HepG2 (cell line): ENCODE results near the gene XRN1. TPM values are rescaled to one million over a fixed set of nuclear protein-coding genes. Genes with fewer than 3 reads are reported as not detected.

Source experiments
- ATAC-seq: fragments of 200-7000 bp; cut with Tn5 transposase; 3 replicates; pipeline ENCODE4 v1.9.1; 2020; ENCODE audit warnings: mild to moderate bottlenecking, moderate library complexity
- BruUV-seq: library from RNA; stranded (reverse); fragments of 400-500 nt; replicated peaks from 2 replicates; lab custom pipeline; 2021; lab: Mats Ljungman, UMichigan
- CTCF ChIA-PET: fragments of 300-600 bp; formaldehyde crosslinking; extraction: SDS; loops from one replicate; lab custom pipeline; 2021; ENCODE audit warnings: low total read pairs, inconsistent platforms, low intra/inter-chr PET ratio; lab: Yijun Ruan, JAX
- POLR2A ChIA-PET: fragments of 350-600 bp; sonication (Branson Sonifier 250); formaldehyde crosslinking; loops from one replicate; lab custom pipeline; 2020; ENCODE audit warnings: antibody characterized with exemption, inconsistent platforms; lab: Yijun Ruan, JAX
- DNase-seq: peaks from one replicate; pipeline ENCODE4 v3.0.0-alpha.2; 2015; ENCODE audit warnings: low spot score
- FAIRE-seq: peaks from 3 replicates; lab custom pipeline; 2011; peaks lifted over from hg19 to GRCh38; lab: Jason Lieb, UNC
- H2AFZ ChIP-seq: one replicate; pipeline ENCODE4 v1.6.1; 2011; ENCODE audit warnings: low read length, inconsistent platforms
- H3K27ac ChIP-seq: fragments of 300-600 bp; 3 replicates; pipeline ENCODE4 v1.8.0; 2011; ENCODE audit warnings: mixed run types, mild to moderate bottlenecking, mixed read lengths, low read length, inconsistent platforms; ENCODE audit not compliant: insufficient read depth; ENCODE audit errors: extremely low read length
- H3K27me3 ChIP-seq, 2 experiments: fragments of 200-600 bp in 1 of 2; 2 replicates in 1 of 2; 3 replicates in 1 of 2; pipeline versions ENCODE4 v1.6.0 to v1.8.0; 2011; ENCODE audit warnings: low read length in 2 of 2, mild to moderate bottlenecking in 2 of 2, moderate library complexity in 2 of 2, inconsistent platforms in 1 of 2; ENCODE audit not compliant: insufficient read depth in 2 of 2, control insufficient read depth in 1 of 2
- H3K36me3 ChIP-seq, 2 experiments: fragments of 200-600 bp in 1 of 2; replicated peaks in 1 of 2; 2 replicates in 1 of 2; 3 replicates in 1 of 2; pipeline versions ENCODE4 v1.5.1 to v1.8.0; 2011; ENCODE audit warnings: low read length in 2 of 2, inconsistent platforms in 1 of 2; ENCODE audit not compliant: insufficient read depth in 2 of 2, control insufficient read depth in 1 of 2
- H3K4me1 ChIP-seq: 2 replicates; pipeline ENCODE4 v1.5.1; 2012; ENCODE audit warnings: low read length, inconsistent platforms; ENCODE audit not compliant: insufficient read depth
- H3K4me2 ChIP-seq: 2 replicates; pipeline ENCODE4 v1.6.0; 2011; ENCODE audit warnings: low read depth, low read length, inconsistent platforms
- H3K4me3 ChIP-seq, 3 experiments: fragments of 200-600 bp in 1 of 3; sonication (generic), shearing (Covaris generic) in 1 of 3; replicated peaks in 1 of 3; 2 replicates each; pipeline ENCODE4 v1.5.1; 2011 to 2016; ENCODE audit warnings: low read length in 3 of 3, inconsistent platforms in 2 of 3, low read depth in 2 of 3, mild to moderate bottlenecking in 2 of 3, control low read depth in 1 of 3, mixed read lengths in 1 of 3; ENCODE audit not compliant: insufficient read depth in 1 of 3
- H3K79me2 ChIP-seq: one replicate; pipeline ENCODE4 v1.6.1; 2011; ENCODE audit warnings: low read length, inconsistent platforms; ENCODE audit not compliant: insufficient read depth
- H3K9ac ChIP-seq: 2 replicates; pipeline ENCODE4 v1.6.0; 2011; ENCODE audit warnings: mild to moderate bottlenecking, low read depth, low read length, inconsistent platforms; ENCODE audit not compliant: insufficient read depth
- H3K9me3 ChIP-seq: 2 replicates; pipeline ENCODE4 v1.5.1; 2012; ENCODE audit warnings: mild to moderate bottlenecking, low read length
- H4K20me1 ChIP-seq: 2 replicates; pipeline ENCODE4 v1.6.0; 2011; ENCODE audit warnings: inconsistent platforms, mild to moderate bottlenecking, low read length, moderate library complexity; ENCODE audit not compliant: insufficient read depth
- CCDC6 ChIP-seq: sonication (generic); formaldehyde crosslinking; IDR thresholded peaks from 2 replicates; pipeline ENCODE4 v1.8.1; 2022; ENCODE audit warnings: mild to moderate bottlenecking, missing genetic modification reagents, moderate library complexity
- CEBPG ChIP-seq: IDR thresholded peaks from 2 replicates; pipeline ENCODE4 v1.6.1; 2016
- CENPT ChIP-seq: sonication (generic); formaldehyde crosslinking; IDR thresholded peaks from 2 replicates; pipeline ENCODE4 v1.8.0; 2022; ENCODE audit warnings: low read depth, mild to moderate bottlenecking, moderate library complexity, missing genetic modification reagents
- CREM ChIP-seq, 2 experiments: sonication (generic) in 1 of 2; formaldehyde crosslinking in 1 of 2; IDR thresholded peaks; 2 replicates each; pipeline versions ENCODE4 v1.4.0 to v1.6.1; 2016 to 2020; ENCODE audit warnings: antibody characterized with exemption in 1 of 2, mild to moderate bottlenecking in 1 of 2, missing genetic modification reagents in 1 of 2
- GATA4 ChIP-seq: sonication (generic); IDR thresholded peaks from 2 replicates; pipeline ENCODE4 v1.6.1; 2016; ENCODE audit warnings: antibody characterized with exemption, low read depth, borderline replicate concordance
- GFI1 ChIP-seq: sonication (generic); formaldehyde crosslinking; IDR thresholded peaks from 2 replicates; pipeline ENCODE4 v1.5.0; 2020; ENCODE audit warnings: missing genetic modification reagents, mild to moderate bottlenecking, borderline replicate concordance
- HMG20B ChIP-seq: conservative IDR thresholded peaks from 2 replicates; pipeline ENCODE4 v1.6.1; 2016; ENCODE audit warnings: missing genetic modification reagents, missing compliant biosample characterization
- HNRNPL ChIP-seq: fragments of 200-400 bp; formaldehyde crosslinking; IDR thresholded peaks from 2 replicates; pipeline ENCODE4 v1.6.1; 2017; ENCODE audit warnings: mild to moderate bottlenecking, low read depth, low read length
- MTA1 ChIP-seq: sonication (generic); formaldehyde crosslinking; IDR thresholded peaks from 2 replicates; pipeline ENCODE4 v1.4.0; 2020; ENCODE audit warnings: missing genetic modification reagents, mild to moderate bottlenecking, borderline replicate concordance
- NPAS2 ChIP-seq: sonication (generic); formaldehyde crosslinking; IDR thresholded peaks from 2 replicates; pipeline ENCODE4 v1.8.0; 2022; ENCODE audit warnings: mild to moderate bottlenecking, missing genetic modification reagents, borderline replicate concordance
- SP5 ChIP-seq: IDR thresholded peaks from 2 replicates; pipeline ENCODE4 v1.6.1; 2016; ENCODE audit warnings: low read depth, borderline replicate concordance
- ZBTB1 ChIP-seq: sonication (generic); formaldehyde crosslinking; IDR thresholded peaks from 2 replicates; pipeline ENCODE4 v1.4.0; 2020; ENCODE audit warnings: missing genetic modification reagents, borderline replicate concordance
- ZIK1 ChIP-seq: sonication (generic); formaldehyde crosslinking; IDR thresholded peaks from 2 replicates; pipeline ENCODE4 v1.5.0; 2020; ENCODE audit warnings: mild to moderate bottlenecking, low read depth, missing genetic modification reagents, borderline replicate concordance
- ZNF577 ChIP-seq: sonication (generic); formaldehyde crosslinking; IDR thresholded peaks from 2 replicates; pipeline ENCODE4 v1.4.0; 2020; ENCODE audit warnings: mild to moderate bottlenecking, low read depth, missing genetic modification reagents, borderline replicate concordance
- ZNF652 ChIP-seq: IDR thresholded peaks from 2 replicates; pipeline ENCODE4 v1.6.1; 2016; ENCODE audit warnings: low read depth, borderline replicate concordance
- WGBS: methylation state at CpG from one replicate; pipeline ENCODE4 v1.1.6; 2017; ENCODE audit warnings: low lambda C conversion rate; 5-methylcytosine and 5-hydroxymethylcytosine counted together
- in situ Hi-C: cut with HindIII; loops from 2 replicates; pipeline ENCODE4 v1.10.0; 2017; ENCODE audit warnings: low pct_unique_long_range_greater_than_20kb; ENCODE audit not compliant: extremely low pct_ligation_motif_present
- intact Hi-C: fragments of 100-400 bp; cut with micrococcal nuclease; formaldehyde crosslinking; loops from one replicate; pipeline ENCODE4 v1.10.0; 2022; ENCODE audit not compliant: unreplicated experiment
- polyA plus RNA-seq, 8 experiments: library from polyadenylated mRNA; depleted of rRNA in 3 of 8; stranded (reverse) in 7 of 8; unstranded in 1 of 8; fragments of >200 nt; fragmentation: Illumina TruSeq in 4 of 8; extraction: Trizol in 4 of 8; gene quantifications; 2 replicates each; pipeline versions ENCODE4 v1.2.1 to v1.2.3, GENCODE V29; 2011 to 2016; ENCODE audit warnings: low read depth in 4 of 8, missing spikeins in 1 of 8, mixed read lengths in 1 of 8; ENCODE audit not compliant: insufficient read depth in 1 of 8
- total RNA-seq, 5 experiments: library from RNA; depleted of rRNA; stranded (reverse); fragments of >200 nt; fragmentation: Illumina TruSeq; extraction: Trizol; gene quantifications; 2 replicates each; pipeline ENCODE4 v1.2.3, GENCODE V29; 2016; ENCODE audit warnings: low read depth in 1 of 5
- TF ChIP-seq, protein P1 (sequence below): sonication (generic); formaldehyde crosslinking; IDR thresholded peaks from 2 replicates; pipeline ENCODE4 v1.9.0; 2021; ENCODE audit warnings: missing genetic modification reagents, borderline replicate concordance
- TF ChIP-seq, protein P2 (sequence below): IDR thresholded peaks from 2 replicates; pipeline ENCODE4 v1.6.1; 2016; ENCODE audit warnings: low read depth, missing genetic modification reagents, missing compliant biosample characterization

Gene XRN1
- total and polyA plus RNA-seq, 2 of the 13 experiments (the other 11 are each of a cell fraction or from before 2014, with no cell fraction given) = 13.2 to 13.3 TPM

DNA sequence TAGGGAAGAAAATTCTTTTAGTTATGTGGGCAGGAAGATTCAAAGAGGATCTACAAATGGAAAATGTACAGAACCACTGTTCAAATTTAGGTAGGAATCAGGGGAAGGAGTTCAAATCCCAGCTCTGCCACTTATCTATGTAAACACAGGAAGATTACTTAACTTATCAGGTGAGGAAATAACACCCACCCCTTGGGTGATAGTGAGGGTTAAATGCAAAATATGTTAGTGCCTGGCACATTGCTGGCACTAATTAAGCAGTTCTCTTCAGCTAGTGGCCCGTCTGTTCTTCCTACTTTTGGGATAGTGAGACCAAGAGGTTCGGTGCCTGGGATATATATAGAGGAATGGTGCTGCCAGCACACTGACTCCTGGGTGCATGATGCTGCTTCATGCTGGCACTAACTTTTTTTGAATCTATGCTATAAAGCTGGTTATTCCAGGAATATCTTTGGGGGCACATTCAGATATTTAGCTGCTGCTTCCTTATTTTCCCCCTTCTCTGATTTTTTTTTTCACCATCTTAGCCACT lies 83.8 kb downstream of the XRN1 start:
- POLR2A ChIA-PET = no interaction called here
- no peak overlapping the region for H2AFZ ChIP-seq
- intact Hi-C loops = no loop called here
- H3K27me3 ChIP-seq = no peaks in the 10 kb centered on the region
- CTCF ChIA-PET = no interaction called here
- no peak overlapping the region for H3K4me3 ChIP-seq
- H3K9ac ChIP-seq = no peak overlapping the region
- H3K4me1 ChIP-seq = peaks cover 15% of the 10 kb centered on the region
- H3K36me3 ChIP-seq = peaks cover 0 to 18% of the 10 kb centered on the region in 2 experiments; a peak in 4 of 5 replicates
- no peaks in the 10 kb centered on the region for H3K79me2 ChIP-seq
- in situ Hi-C loops = no loop called here
- peak; percentile 29; the same call in 1 of the 3 replicates for ATAC-seq
- no peak for FAIRE-seq
- DNase-seq = no peak
- no peak overlapping the region for H3K4me2 ChIP-seq
- 77% methylated on average over 2 of the region's 2 CpGs for WGBS
- no TSS peak for BruUV-seq
- H4K20me1 ChIP-seq = peaks cover 34% of the 10 kb centered on the region
- no peaks in the 10 kb centered on the region for H3K9me3 ChIP-seq
- no peak overlapping the region for H3K27ac ChIP-seq
- TF ChIP-seq ZBTB1 (no peak), GFI1 (CRISPR knock-in tag) (peak; percentile 96), ZNF577 (CRISPR knock-in tag) (no peak), NPAS2 (CRISPR knock-in tag) (no peak), CENPT (no peak), CREM (IDR thresholded peaks at IDR 0.05) (no peak), CREM (CRISPR knock-in tag; IDR thresholded peaks at IDR 0.05) (no peak), ZNF652 (CRISPR knock-in tag) (peak; percentile 45; the same call in 1 of the 2 replicates), HMG20B (CRISPR knock-in tag) (0 out of 2 replicates have a peak, but pooled peaks have one; percentile 69), MTA1 (no peak), HNRNPL (0 out of 2 replicates have a peak, but pooled peaks have one; percentile 55), ZIK1 (no peak), CCDC6 (CRISPR knock-in tag) (no peak), SP5 (peak; percentile 36; the same call in 1 of the 2 replicates), GATA4 (peak; percentile 43; the same call in 1 of the 2 replicates), CEBPG (no peak)
- TF ChIP-seq, protein P1, sequence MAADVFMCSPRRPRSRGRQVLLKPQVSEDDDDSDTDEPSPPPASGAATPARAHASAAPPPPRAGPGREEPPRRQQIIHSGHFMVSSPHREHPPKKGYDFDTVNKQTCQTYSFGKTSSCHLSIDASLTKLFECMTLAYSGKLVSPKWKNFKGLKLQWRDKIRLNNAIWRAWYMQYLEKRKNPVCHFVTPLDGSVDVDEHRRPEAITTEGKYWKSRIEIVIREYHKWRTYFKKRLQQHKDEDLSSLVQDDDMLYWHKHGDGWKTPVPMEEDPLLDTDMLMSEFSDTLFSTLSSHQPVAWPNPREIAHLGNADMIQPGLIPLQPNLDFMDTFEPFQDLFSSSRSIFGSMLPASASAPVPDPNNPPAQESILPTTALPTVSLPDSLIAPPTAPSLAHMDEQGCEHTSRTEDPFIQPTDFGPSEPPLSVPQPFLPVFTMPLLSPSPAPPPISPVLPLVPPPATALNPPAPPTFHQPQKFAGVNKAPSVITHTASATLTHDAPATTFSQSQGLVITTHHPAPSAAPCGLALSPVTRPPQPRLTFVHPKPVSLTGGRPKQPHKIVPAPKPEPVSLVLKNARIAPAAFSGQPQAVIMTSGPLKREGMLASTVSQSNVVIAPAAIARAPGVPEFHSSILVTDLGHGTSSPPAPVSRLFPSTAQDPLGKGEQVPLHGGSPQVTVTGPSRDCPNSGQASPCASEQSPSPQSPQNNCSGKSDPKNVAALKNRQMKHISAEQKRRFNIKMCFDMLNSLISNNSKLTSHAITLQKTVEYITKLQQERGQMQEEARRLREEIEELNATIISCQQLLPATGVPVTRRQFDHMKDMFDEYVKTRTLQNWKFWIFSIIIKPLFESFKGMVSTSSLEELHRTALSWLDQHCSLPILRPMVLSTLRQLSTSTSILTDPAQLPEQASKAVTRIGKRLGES (CRISPR knock-in tag) = no peak
- TF ChIP-seq, protein P2, sequence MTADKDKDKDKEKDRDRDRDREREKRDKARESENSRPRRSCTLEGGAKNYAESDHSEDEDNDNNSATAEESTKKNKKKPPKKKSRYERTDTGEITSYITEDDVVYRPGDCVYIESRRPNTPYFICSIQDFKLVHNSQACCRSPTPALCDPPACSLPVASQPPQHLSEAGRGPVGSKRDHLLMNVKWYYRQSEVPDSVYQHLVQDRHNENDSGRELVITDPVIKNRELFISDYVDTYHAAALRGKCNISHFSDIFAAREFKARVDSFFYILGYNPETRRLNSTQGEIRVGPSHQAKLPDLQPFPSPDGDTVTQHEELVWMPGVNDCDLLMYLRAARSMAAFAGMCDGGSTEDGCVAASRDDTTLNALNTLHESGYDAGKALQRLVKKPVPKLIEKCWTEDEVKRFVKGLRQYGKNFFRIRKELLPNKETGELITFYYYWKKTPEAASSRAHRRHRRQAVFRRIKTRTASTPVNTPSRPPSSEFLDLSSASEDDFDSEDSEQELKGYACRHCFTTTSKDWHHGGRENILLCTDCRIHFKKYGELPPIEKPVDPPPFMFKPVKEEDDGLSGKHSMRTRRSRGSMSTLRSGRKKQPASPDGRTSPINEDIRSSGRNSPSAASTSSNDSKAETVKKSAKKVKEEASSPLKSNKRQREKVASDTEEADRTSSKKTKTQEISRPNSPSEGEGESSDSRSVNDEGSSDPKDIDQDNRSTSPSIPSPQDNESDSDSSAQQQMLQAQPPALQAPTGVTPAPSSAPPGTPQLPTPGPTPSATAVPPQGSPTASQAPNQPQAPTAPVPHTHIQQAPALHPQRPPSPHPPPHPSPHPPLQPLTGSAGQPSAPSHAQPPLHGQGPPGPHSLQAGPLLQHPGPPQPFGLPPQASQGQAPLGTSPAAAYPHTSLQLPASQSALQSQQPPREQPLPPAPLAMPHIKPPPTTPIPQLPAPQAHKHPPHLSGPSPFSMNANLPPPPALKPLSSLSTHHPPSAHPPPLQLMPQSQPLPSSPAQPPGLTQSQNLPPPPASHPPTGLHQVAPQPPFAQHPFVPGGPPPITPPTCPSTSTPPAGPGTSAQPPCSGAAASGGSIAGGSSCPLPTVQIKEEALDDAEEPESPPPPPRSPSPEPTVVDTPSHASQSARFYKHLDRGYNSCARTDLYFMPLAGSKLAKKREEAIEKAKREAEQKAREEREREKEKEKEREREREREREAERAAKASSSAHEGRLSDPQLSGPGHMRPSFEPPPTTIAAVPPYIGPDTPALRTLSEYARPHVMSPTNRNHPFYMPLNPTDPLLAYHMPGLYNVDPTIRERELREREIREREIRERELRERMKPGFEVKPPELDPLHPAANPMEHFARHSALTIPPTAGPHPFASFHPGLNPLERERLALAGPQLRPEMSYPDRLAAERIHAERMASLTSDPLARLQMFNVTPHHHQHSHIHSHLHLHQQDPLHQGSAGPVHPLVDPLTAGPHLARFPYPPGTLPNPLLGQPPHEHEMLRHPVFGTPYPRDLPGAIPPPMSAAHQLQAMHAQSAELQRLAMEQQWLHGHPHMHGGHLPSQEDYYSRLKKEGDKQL (CRISPR knock-in tag) = 0 out of 2 replicates have a peak, but pooled peaks have one; percentile 9
